ENCODE results near the gene ACOX1. TPM values are rescaled to one million over a fixed set of nuclear protein-coding genes. Genes with fewer than 3 reads are reported as not detected.

Gene ACOX1
- total RNA-seq, 1 experiment from 2014 or later = 50.2 TPM

- RAD21 ChIA-PET (ENCODE audit: low non-redundant PET in 1 of 2, low total read pairs in 2 of 2, uncharacterized antibody in 2 of 2, unreplicated experiment in 2 of 2) = no interaction called here
- Histone ChIP-seq H3K36me3 (ENCODE audit: control insufficient read depth in 1 of 2, insufficient read depth in 2 of 2, low read length in 2 of 2) (peaks cover 7 to 10% of the 10 kb centered on the region in 2 experiments; a peak in 2 of 4 replicates), H2AFZ (ENCODE audit: low read depth, low read length, poor library complexity, severe bottlenecking) (no peak overlapping the region), H3K4me1 (ENCODE audit: control insufficient read depth in 1 of 2, insufficient read depth in 2 of 2, low read length in 2 of 2) (peaks cover 10 to 17% of the 10 kb centered on the region in 2 experiments), H3K4me3 (replicated peaks in 1 of 2; ENCODE audit: low read depth in 1 of 2, low read length in 2 of 2) (no peak overlapping the region), H4K20me1 (ENCODE audit: insufficient read depth) (no peaks in the 10 kb centered on the region), H3K27me3 (ENCODE audit: insufficient read depth, low read length) (no peaks in the 10 kb centered on the region), H3K27ac (ENCODE audit: low read depth, low read length) (no peak overlapping the region), H3K9me2 (ENCODE audit: insufficient read depth) (no peaks in the 10 kb centered on the region), H3K9me3 (ENCODE audit: control insufficient read depth in 1 of 2, insufficient read depth in 1 of 2, low read depth in 1 of 2, low read length in 2 of 2) (no peaks in the 10 kb centered on the region), H3K79me2 (ENCODE audit: insufficient read depth, low read length) (no peaks in the 10 kb centered on the region), H3K4me2 (ENCODE audit: low read length) (no peak overlapping the region), H3K9ac (ENCODE audit: low read length) (no peak overlapping the region)
- DNase-seq (ENCODE audit: low read depth, low spot score) (no peak), ATAC-seq (no peak)
- no peak for TF ChIP-seq ZNF274 (IDR thresholded peaks at IDR 0.05; ENCODE audit: low read depth, low read length)
- TF ChIP-seq FOSL1 (IDR thresholded peaks at IDR 0.05; ENCODE audit: low read depth) = no peak
- no peak for TF ChIP-seq CEBPB (IDR thresholded peaks at IDR 0.05; ENCODE audit: low read depth)
- TF ChIP-seq EZH2 (IDR thresholded peaks at IDR 0.05) = no peak
- no peak for TF ChIP-seq REST (IDR thresholded peaks at IDR 0.05; ENCODE audit: low read depth)
- TF ChIP-seq RAD21 (IDR thresholded peaks at IDR 0.05; ENCODE audit: low read depth) = no peak
- TF ChIP-seq SRF (IDR thresholded peaks at IDR 0.05; ENCODE audit: low read depth) = no peak
- intact Hi-C loops (cut with micrococcal nuclease) = no loop called here
- CTCF ChIA-PET = no interaction called here
- POLR2A ChIA-PET = no interaction called here
- BruUV-seq (replicated peaks) = no TSS peak
Observed at GRCh38 chr17:75943491-75943890, 35.5 kb downstream of the ACOX1 start.

GRCh38 chr17:75942473-75942872 is 36.5 kb downstream of the ACOX1 start:
- ATAC-seq (no peak), DNase-seq (ENCODE audit: low read depth, low spot score) (no peak)
- ChIA-PET POLR2A (no interaction called here), CTCF (no interaction called here), RAD21 (ENCODE audit: low non-redundant PET in 1 of 2, low total read pairs in 2 of 2, uncharacterized antibody in 2 of 2, unreplicated experiment in 2 of 2) (no interaction called here)
- H3K4me2 ChIP-seq (ENCODE audit: low read length) = no peak overlapping the region
- no peak overlapping the region for H3K27ac ChIP-seq (ENCODE audit: low read depth, low read length)
- intact Hi-C loops (cut with micrococcal nuclease) = no loop called here
- peaks cover 10 to 17% of the 10 kb centered on the region in 2 experiments for H3K4me1 ChIP-seq (ENCODE audit: control insufficient read depth in 1 of 2, insufficient read depth in 2 of 2, low read length in 2 of 2)
- H3K9me3 ChIP-seq (ENCODE audit: control insufficient read depth in 1 of 2, insufficient read depth in 1 of 2, low read depth in 1 of 2, low read length in 2 of 2) = no peaks in the 10 kb centered on the region
- BruUV-seq (replicated peaks) = no TSS peak
- no peaks in the 10 kb centered on the region for H3K79me2 ChIP-seq (ENCODE audit: insufficient read depth, low read length)
- H3K36me3 ChIP-seq (ENCODE audit: control insufficient read depth in 1 of 2, insufficient read depth in 2 of 2, low read length in 2 of 2) = 0 out of 4 replicates have a peak, but pooled peaks cover 3 to 7% of the 10 kb centered on the region in 2 experiments
- H3K27me3 ChIP-seq (ENCODE audit: insufficient read depth, low read length) = no peaks in the 10 kb centered on the region
- H3K9ac ChIP-seq (ENCODE audit: low read length) = no peak overlapping the region
- no peak overlapping the region for H2AFZ ChIP-seq (ENCODE audit: low read depth, low read length, poor library complexity, severe bottlenecking)
- no peak overlapping the region for H3K4me3 ChIP-seq (replicated peaks in 1 of 2; ENCODE audit: low read depth in 1 of 2, low read length in 2 of 2)
- no peaks in the 10 kb centered on the region for H4K20me1 ChIP-seq (ENCODE audit: insufficient read depth)
- no peaks in the 10 kb centered on the region for H3K9me2 ChIP-seq (ENCODE audit: insufficient read depth)
- TF ChIP-seq REST (IDR thresholded peaks at IDR 0.05; ENCODE audit: low read depth) (no peak), ATF3 (IDR thresholded peaks at IDR 0.05) (no peak), POLR2A (IDR thresholded peaks at IDR 0.05; ENCODE audit: borderline replicate concordance, extremely low read depth, insufficient read depth, insufficient read length) (no peak), ZFX (IDR thresholded peaks at IDR 0.05) (no peak), MAX (IDR thresholded peaks at IDR 0.05) (no peak), YY1 (IDR thresholded peaks at IDR 0.05; ENCODE audit: extremely low read depth, insufficient replicate concordance, low read depth, low read length) (no peak), ZNF274 (IDR thresholded peaks at IDR 0.05; ENCODE audit: low read depth, low read length) (no peak), SRF (IDR thresholded peaks at IDR 0.05; ENCODE audit: low read depth) (no peak)

Measured in HCT116 (cell line).